Hematopoietic multipotent progenitor cell (in vitro differentiated cells): Measurements from ENCODE around the gene OVAAL. TPM values are rescaled to one million over a fixed set of nuclear protein-coding genes. Genes with fewer than 3 reads are reported as not detected.

Experiments used
- DNase-seq, 3 donors: peaks; one replicate each; pipeline ENCODE4 v3.0.0-alpha.2; 2011 to 2015; ENCODE audit warnings: low read depth in 2 of 3, low spot score in 2 of 3
- total RNA-seq: library from RNA; depleted of rRNA; stranded (reverse); fragments of >200 nt; gene quantifications from one replicate; pipeline ENCODE4 v1.2.3, GENCODE V29; 2012

Gene OVAAL
- not detected for total RNA-seq

DNA sequence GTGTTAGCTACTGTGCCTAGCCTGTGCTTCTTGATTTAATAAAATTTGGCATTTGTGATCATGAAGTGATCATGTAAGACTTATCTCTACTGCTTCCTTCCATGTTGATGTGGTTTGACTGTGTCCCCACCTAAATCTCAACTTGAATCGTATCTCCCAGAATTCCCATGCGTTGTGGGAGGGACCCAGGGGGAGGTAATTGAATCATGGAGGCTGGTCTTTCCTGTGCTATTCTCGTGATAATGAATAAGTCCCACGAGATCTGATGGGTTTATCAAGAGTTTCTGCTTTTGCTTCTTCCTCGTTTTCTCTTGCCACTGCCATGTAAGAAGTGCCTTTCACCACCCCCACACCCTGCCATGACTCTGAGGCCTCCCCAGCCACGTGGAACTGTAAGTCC lies at the start of gene OVAAL:
TSS of gene OVAAL (plus strand) at position 301 of the 400 bp plus-strand sequence.
- DNase-seq, result no peak

DNA sequence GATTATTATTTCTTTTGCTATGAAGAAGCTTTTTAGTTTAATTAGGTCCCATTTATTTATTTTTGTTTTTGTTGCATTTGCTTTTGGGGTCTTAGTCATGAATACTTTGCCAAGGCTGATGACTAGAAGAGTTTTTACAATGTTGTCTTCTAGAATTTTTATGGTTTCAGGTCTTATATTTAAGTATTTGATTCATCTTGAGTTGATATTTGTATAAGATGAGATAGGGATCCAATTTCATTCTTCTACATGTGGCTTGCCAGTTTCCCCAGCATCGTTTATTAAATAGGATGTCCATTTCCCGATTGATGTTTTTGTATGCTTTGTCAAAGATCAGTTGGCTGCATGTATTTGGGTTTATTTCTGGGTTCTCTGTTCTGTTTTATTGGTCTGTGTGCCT lies 47.9 kb upstream of the OVAAL start:
- DNase-seq, result no peak

- DNase-seq, result no peak
These were observed 45.2 kb upstream of the OVAAL start for GRCh38 chr1:180513531-180513930.

DNA sequence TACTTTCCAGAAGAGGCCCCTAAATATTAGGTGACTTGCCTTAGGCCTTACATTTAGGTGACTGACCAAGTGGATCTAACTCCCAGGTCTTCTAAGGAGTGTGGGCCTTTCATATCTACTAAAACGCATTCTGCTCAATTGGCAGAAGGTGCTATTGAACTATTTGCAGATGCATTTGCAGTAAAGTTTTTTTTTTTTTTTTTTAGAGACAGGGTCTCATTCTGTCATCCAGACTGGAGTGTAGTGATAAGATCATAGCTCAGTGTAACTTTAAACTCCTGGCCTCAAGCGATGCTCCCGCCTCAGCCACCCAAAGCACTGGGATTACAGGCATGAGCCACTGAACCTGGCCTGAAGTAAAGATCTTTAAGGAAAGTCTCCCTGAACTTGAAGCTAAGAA lies 43.4 kb upstream of the OVAAL start:
- DNase-seq, result no peak

DNA sequence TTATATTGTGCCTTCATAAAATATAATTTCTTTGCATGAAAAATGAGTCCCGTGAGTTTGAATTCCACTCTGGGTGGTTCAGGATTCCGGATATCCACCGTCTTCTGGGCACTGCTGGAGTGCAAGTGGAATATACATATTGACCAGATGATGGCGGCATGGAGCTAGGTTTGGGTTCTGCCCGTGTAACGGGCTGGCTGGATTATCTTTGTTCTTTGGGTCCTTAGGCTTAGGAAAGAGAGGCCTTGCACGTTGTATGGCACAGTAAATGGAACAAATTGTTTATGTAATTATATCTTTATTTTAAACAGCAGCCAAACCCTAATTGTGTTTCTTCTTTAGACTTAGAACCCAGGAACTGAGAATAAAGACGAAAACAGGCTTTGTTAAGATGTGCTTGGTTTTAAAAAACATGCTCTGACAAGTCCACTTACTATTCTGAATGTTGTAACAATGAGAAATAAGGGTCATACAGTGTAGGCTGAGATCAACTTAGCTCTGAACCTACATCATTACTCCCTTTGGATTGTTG lies 42.8 kb upstream of the OVAAL start:
- DNase-seq, result peak; percentile 41 to 82 (median 59)

DNA sequence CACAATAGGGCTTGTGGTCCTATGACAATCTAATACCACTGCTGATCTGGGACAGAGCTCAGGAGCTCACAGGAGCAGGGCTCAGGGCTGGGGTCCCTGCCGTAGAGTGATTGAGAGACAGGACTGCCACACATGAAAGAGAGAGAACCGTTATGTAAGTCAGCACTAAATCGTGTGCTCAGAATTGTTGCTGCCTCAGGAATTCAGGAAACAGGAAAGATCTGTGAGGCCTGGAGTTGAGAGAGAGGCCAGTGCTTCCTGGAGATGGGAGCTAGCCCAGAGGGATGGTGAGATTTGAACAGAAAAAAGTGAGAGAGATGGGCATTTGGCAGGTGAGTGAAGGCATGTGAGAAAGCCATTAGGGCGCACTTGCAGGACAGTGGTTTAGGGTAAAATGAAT lies 38.9 kb upstream of the OVAAL start:
- no peak for DNase-seq

DNA sequence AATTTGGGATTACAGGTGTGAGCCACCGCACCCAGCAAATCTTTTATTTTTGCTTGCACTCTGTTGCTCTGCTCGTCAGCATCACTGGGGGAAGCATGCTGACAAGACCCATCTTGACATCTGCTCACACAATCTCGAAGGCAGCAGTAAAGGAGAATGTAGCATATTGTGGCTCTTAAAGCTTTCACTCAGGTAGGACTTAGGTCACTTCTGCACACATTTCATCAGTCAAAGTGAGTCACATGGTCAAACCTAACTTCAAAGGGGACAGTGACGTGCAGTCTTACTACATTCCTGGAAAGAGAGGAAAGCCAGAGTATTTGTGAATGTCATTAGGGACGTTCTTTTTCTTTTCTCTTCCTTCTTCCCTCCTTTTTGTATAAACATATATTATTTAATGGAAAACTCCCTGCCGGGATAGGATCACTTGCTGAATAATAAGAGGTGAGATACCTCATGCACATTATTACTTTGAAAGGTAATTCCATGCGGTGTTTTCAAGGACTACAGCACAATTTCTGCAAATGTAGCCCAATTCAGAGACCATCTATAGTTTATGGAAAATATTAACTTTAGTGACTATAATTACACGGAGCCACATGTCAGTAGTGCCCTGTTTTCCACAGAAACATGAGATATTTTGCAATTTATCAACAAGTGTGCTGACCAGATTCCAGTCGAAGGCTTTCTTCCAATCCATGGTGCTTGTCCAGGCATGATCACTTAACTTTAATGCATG lies 37.1 kb upstream of the OVAAL start:
- no peak for DNase-seq

DNA sequence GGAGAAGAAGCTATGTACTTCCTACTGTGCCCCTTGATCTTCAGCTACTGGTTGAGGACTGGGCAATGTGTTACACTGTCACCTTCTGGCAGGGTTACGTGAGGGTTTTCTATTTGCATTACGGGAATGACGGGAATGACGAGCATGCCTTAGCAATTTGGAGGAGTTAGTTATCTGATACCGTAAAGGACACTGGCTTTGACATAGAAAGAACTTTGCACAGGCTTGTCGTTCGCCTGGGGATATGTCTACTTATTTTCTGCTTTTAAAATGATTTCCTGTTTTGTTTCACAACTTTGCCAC lies 36.6 kb upstream of the OVAAL start:
- DNase-seq, result no peak

DNA sequence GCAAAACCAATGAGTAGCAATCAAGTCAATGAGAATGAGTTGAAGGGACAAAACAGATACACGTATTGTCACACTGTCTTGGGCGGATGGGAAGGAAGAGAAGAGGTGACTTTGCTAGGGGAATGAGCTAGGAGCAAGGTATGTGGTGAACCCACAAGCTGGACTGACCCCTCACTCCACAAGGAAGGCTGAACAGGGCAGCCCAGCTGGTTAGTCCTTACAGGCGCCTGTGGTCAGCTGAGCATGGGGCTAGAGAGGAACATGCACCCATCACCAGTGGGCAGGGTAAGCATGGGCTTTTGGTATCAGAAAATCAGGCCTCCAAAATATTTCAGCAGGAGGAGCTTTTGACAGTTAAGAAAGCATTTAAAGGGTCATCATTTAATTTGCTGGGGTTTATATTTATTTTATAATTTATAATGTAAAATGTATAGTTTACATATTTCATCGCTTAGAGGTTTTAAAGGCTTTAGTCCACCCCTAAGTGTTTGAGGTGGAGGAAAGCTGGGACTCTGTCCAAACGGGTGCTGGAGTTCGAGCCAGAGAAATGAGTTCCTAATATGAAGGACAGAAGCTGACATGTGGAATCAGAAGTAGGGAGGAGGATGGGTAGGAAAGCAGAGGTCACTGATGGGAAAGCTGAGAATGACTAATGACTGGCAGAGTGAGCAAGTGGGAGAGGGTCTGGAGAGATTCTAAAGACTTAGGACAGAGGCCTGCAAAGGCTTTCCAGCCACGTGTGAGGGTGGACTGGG lies 34.4 kb upstream of the OVAAL start:
- DNase-seq, result no peak

GRCh38 chr1:180524915-180525714 lies 33.6 kb upstream of the OVAAL start:
- DNase-seq, result no peak

DNA sequence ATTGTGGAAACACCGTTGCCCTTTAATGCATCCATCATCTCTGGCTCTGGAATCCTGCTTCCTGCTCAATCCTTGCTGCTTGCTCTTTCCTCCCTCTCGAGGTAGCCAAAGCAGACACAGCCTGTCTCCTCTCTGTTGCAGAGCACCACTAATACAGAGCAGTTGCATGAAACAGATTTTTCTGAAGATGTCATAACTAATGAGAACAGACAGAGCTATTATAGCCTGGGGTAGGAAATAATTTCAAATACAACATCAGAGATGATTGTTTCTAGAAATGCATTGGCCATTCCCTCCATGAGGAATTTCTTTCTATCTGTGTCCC lies 33.1 kb upstream of the OVAAL start:
- DNase-seq, result no peak

DNA sequence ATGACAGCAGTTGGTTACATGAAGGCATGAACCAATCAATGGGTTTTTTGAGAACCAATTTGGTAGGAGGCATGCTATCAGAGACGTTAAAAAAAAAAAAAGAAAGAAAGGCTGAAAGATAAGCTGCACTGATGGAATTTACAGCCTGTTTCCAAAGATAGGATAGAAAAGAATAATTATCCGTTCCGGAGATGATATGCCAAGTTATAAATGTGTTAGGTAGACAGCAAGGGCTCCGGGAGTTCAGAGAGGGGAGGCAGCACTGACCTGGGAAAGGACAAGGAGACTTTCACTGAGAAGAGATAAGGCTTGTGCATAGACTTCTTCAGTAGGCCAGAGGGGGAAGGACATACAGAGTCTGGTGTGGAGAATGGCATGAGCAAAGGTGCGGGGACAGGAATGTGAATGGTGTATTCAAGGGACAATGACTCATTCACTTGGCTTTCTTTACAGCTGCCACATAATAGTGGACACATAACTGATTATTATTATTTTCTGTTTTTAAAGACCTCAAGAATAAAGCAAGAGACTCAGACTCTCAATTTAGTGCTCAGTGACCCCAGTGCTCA lies 31.6 kb upstream of the OVAAL start:
- no peak for DNase-seq

DNA sequence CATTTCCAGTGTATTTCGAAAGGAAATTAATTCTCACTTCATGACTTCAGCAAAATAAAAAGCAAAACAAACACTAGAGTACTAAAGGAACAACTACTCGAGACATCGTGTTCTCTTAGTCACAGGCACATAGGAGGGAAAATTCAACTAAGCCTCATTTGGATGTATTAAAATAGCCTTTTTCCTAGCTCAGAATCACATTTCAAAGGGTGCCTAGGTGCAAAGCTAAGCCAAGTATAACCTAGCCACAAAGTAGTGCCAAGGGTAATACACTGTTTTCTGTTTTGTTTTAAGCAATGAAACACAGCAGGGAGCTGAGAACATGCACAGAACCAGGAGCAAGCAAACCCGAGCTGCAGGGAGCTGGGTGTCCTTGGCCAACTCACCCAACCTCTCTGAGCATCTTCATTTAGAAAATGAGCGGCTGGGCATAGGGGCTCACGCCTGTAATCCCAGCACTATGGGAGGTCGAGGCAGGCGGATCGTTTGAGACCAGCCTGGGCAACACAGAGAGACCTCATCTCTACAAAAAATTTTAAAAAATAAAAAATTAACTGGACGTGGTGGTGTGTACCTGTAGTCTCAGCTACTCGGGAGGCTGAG lies 29.8 kb upstream of the OVAAL start:
- no peak for DNase-seq

- no peak for DNase-seq
These were observed 28.3 kb upstream of the OVAAL start for GRCh38 chr1:180530501-180530900.

DNA sequence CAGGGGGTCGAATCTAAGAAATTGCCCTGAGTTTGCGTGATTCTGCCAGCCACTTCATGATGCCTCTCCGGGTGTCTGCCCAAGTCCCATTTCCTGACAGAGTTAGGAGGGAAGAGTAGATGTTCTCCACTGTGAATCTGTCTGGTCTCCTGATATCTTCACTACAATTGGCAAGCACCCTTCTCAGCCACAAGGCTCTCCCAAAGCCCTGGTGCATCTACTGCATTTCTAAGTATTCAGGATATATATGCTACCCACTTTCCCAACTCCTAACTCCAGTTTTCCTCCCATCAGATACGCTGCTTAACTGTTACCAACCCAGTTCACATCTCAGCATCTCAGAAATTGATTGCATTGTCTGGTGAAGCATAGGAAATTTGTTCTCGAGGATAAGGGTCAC lies 25.9 kb upstream of the OVAAL start:
- DNase-seq, result no peak

DNA sequence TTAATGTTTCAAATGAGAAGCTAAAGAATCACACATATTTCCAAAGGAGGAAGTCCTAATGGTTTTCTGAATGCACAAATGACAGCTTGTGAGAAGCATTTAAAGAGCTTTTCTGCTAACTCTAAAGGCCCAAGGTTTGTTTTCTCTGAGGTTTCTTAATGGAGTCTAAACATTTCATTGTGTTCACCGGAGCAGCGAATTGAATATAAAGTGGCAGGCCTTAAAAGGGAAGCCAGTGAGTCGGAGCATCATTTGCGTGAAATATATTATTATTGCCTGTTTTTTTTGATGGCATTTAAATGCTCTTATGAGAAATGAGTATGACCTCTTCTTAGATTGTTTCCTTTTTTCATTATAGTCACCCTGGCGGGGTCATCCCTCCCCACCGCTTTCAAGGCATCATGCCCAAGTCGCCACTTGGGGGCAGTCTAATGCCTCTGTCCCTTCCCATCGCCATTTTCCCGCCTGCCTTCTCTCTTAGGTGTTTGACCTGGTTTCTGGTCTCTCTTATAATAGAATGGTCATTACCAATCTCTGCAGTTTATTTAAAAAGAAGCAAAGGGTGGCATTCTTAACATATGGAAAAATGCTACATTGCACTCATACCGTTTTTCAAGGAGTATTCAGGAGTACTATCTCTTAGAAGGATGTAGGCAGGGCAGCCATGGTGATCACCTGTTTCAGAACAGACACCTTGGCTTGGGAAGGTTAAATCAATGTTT lies 25.3 kb upstream of the OVAAL start:
- peak; percentile 18 to 74 (median 45) for DNase-seq

DNA sequence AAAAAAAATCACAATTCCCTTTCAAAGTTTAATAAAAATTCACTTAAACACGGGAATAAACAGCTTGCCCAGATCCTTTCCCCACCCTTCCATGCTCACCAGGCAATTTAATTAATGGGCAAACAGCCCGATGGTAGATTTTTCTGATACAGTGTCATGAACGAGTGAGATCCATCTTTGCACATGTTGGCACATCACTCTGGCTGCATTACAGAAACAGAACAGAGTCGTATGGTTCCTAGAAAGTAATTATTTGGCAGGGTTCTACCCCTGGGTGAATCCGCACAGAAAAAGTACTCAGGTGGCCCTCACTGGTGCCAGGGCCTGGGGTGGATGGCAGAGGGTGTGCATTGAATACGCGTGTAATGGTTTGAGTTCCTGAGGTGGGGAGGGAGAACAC lies 24.6 kb upstream of the OVAAL start:
- no peak for DNase-seq

GRCh38 chr1:180535418-180535999 lies 23.3 kb upstream of the OVAAL start:
- DNase-seq, result no peak

GRCh38 chr1:180536821-180537372 lies 21.9 kb upstream of the OVAAL start:
- DNase-seq, result no peak

GRCh38 chr1:180539136-180539535 lies 19.6 kb upstream of the OVAAL start:
- no peak for DNase-seq
